ENCODE results near the gene DCUN1D1.

The DCUN1D1 gene

GRCh38 chr3:182889948-182890629 is 90.2 kb downstream of the DCUN1D1 start:
- no peak for DNase-seq
